K562 (cell line): Measurements from ENCODE around the gene TMEM95. TPM values are rescaled to one million over a fixed set of nuclear protein-coding genes. Genes with fewer than 3 reads are reported as not detected.

Experiments
- ATAC-seq: fragments of 200-7000 bp; cut with Tn5 transposase; 3 replicates; pipeline ENCODE4 v1.9.1; 2020; ENCODE audit warnings: moderate library complexity
- BruUV-seq: library from RNA; stranded (reverse); fragments of 400-500 nt; replicated peaks from 2 replicates; lab custom pipeline; 2021; lab: Mats Ljungman, UMichigan
- CTCF ChIA-PET: fragments of 300-600 bp; formaldehyde crosslinking; extraction: SDS; loops from one replicate; lab custom pipeline; 2021; ENCODE audit warnings: low intra/inter-chr PET ratio; lab: Yijun Ruan, JAX
- POLR2A ChIA-PET: fragments of 300-600, 350-650 bp; sonication (Branson Sonifier 250); formaldehyde crosslinking; extraction: SDS; loops from one replicate; lab custom pipeline; 2021; ENCODE audit warnings: antibody characterized with exemption, inconsistent platforms; lab: Yijun Ruan, JAX
- DNase-seq, 4 experiments: peaks; one replicate each; pipeline versions ENCODE4 v3.0.0 to v3.0.0-alpha.2; 2011 to 2018; ENCODE audit warnings: low spot score in 3 of 4, mixed read lengths in 3 of 4; ENCODE audit errors: extremely low read depth in 1 of 4
- FAIRE-seq: peaks from 2 replicates; lab custom pipeline; 2011; peaks lifted over from hg19 to GRCh38; lab: Jason Lieb, UNC
- H2AFZ ChIP-seq: 2 replicates; pipeline ENCODE4 v1.6.0; 2011; ENCODE audit warnings: low read depth, low read length, control low read depth, inconsistent platforms
- H3K27ac ChIP-seq: fragments of 200-600 bp; 3 replicates; pipeline ENCODE4 v1.8.0; 2011; ENCODE audit warnings: low read depth, mild to moderate bottlenecking, control low read depth, inconsistent platforms, low read length, moderate library complexity, mixed read lengths; ENCODE audit errors: extremely low read depth
- H3K27me3 ChIP-seq, 2 experiments: fragments of 300-600 bp in 1 of 2; 2 replicates in 1 of 2; 3 replicates in 1 of 2; pipeline versions ENCODE4 v1.6.0 to v1.8.0; 2011; ENCODE audit warnings: inconsistent platforms in 2 of 2, low read length in 2 of 2, mild to moderate bottlenecking in 1 of 2, mixed read lengths in 1 of 2, moderate library complexity in 1 of 2; ENCODE audit not compliant: control insufficient read depth in 2 of 2, insufficient read depth in 2 of 2
- H3K36me3 ChIP-seq: fragments of 300-600 bp; 3 replicates; pipeline ENCODE4 v1.8.0; 2011; ENCODE audit warnings: mild to moderate bottlenecking, low read length, inconsistent platforms; ENCODE audit not compliant: control insufficient read depth, insufficient read depth
- H3K4me1 ChIP-seq, 2 experiments: fragments of 200-600 bp in 1 of 2; replicated peaks in 1 of 2; 2 replicates in 1 of 2; 3 replicates in 1 of 2; pipeline versions ENCODE4 v1.5.1 to v1.8.0; 2011; ENCODE audit warnings: inconsistent platforms in 2 of 2, low read length in 2 of 2, mild to moderate bottlenecking in 1 of 2, mixed read lengths in 1 of 2, moderate library complexity in 1 of 2; ENCODE audit not compliant: control insufficient read depth in 2 of 2, insufficient read depth in 2 of 2
- H3K4me2 ChIP-seq: 2 replicates; pipeline ENCODE4 v1.6.1; 2011; ENCODE audit warnings: low read length, control low read depth, inconsistent platforms, mixed read lengths; ENCODE audit not compliant: insufficient read depth
- H3K4me3 ChIP-seq: fragments of 200-600 bp; sonication (generic), shearing (Covaris generic); 2 replicates; pipeline ENCODE4 v1.5.1; 2016; ENCODE audit warnings: control low read depth, inconsistent platforms
- H3K79me2 ChIP-seq: fragments of 200-600 bp; 3 replicates; pipeline ENCODE4 v1.8.0; 2011; ENCODE audit warnings: low read length, inconsistent platforms; ENCODE audit not compliant: control insufficient read depth, insufficient read depth
- H3K9ac ChIP-seq, 2 experiments: 2 replicates each; pipeline versions ENCODE4 v1.6.0 to v1.6.1; 2011; ENCODE audit warnings: low read depth in 2 of 2, low read length in 2 of 2, control low read depth in 1 of 2, inconsistent platforms in 1 of 2, mild to moderate bottlenecking in 1 of 2, mixed read lengths in 1 of 2; ENCODE audit not compliant: insufficient read depth in 1 of 2
- H3K9me1 ChIP-seq: one replicate; pipeline ENCODE4 v1.6.0; 2011; ENCODE audit warnings: inconsistent platforms, mild to moderate bottlenecking, low read length, moderate library complexity; ENCODE audit not compliant: control insufficient read depth, insufficient read depth
- H3K9me3 ChIP-seq: replicated peaks from 2 replicates; pipeline ENCODE4 v1.5.1; 2011; ENCODE audit warnings: low read depth, low read length, inconsistent platforms; ENCODE audit not compliant: control insufficient read depth, insufficient read depth
- H4K20me1 ChIP-seq: replicated peaks from 2 replicates; pipeline ENCODE4 v1.6.1; 2011; ENCODE audit warnings: low read length, inconsistent platforms, mixed read lengths; ENCODE audit not compliant: control insufficient read depth, insufficient read depth
- CBFB ChIP-seq: sonication (generic); formaldehyde crosslinking; IDR thresholded peaks from 2 replicates; pipeline ENCODE4 v1.4.0; 2020; ENCODE audit warnings: mild to moderate bottlenecking, missing genetic modification reagents
- CREB1 ChIP-seq, 2 experiments: sonication (generic) in 1 of 2; formaldehyde crosslinking in 1 of 2; IDR thresholded peaks; 2 replicates each; pipeline versions ENCODE4 v1.6.1 to v1.8.0; 2012 to 2022; ENCODE audit warnings: inconsistent platforms in 1 of 2, mild to moderate bottlenecking in 1 of 2, missing genetic modification reagents in 1 of 2, moderate library complexity in 1 of 2
- E2F3 ChIP-seq: fragments of 250-450 bp; sonication (Bioruptor Pico); IDR thresholded peaks from 2 replicates; pipeline ENCODE4 v1.4.0; 2020; ENCODE audit warnings: mild to moderate bottlenecking
- MCM2 ChIP-seq: fragments of 450-650 bp; IDR thresholded peaks from 2 replicates; pipeline ENCODE4 v1.6.1; 2017; ENCODE audit warnings: low read depth, mild to moderate bottlenecking
- NR3C1 ChIP-seq: sonication (generic); formaldehyde crosslinking; IDR thresholded peaks from 2 replicates; pipeline ENCODE4 v1.8.1; 2022; ENCODE audit warnings: missing genetic modification reagents
- TCF7L2 ChIP-seq: fragments of 150-350 bp; IDR thresholded peaks from 2 replicates; pipeline ENCODE4 v1.6.1; 2016; ENCODE audit warnings: low read depth, mild to moderate bottlenecking, low read length, moderate library complexity
- U2AF1 ChIP-seq: fragments of 200-400 bp; formaldehyde crosslinking; optimal IDR thresholded peaks from 2 replicates; pipeline ENCODE3; 2017; ENCODE audit warnings: mild to moderate bottlenecking, low read depth, low read length, moderate library complexity
- WGBS: fragments of 100-300 bp; shearing (Covaris generic); methylation state at CpG from one replicate; pipeline ENCODE4 v1.1.6; 2016; ENCODE audit warnings: low coverage, mixed read lengths; ENCODE audit not compliant: insufficient coverage; ENCODE audit errors: missing lambda C conversion rate; 5-methylcytosine and 5-hydroxymethylcytosine counted together
- in situ Hi-C: fragments of 300-500 bp; cut with MboI; formaldehyde crosslinking; loops from 4 replicates; pipeline ENCODE4 v1.15.0; 2018; ENCODE audit warnings: inconsistent platforms, mixed read lengths
- intact Hi-C: fragments of 100-400 bp; cut with micrococcal nuclease; formaldehyde crosslinking; loops from 2 replicates; pipeline ENCODE4 v1.14.2; 2022
- polyA plus RNA-seq, 8 experiments: library from polyadenylated mRNA; depleted of rRNA in 4 of 8; stranded (reverse) in 5 of 8; unstranded in 3 of 8; fragments of >200 nt; fragmentation: Nextera tagmentation in 2 of 8; fragmentation: Illumina TruSeq in 1 of 8; extraction: Ambion mirVana in 2 of 8; extraction: Trizol in 1 of 8; gene quantifications; 2 replicates each; pipeline versions ENCODE4 v1.2.1 to v1.2.3, GENCODE V29; 2011 to 2014; ENCODE audit warnings: inconsistent platforms in 1 of 8, missing spikeins in 1 of 8
- total RNA-seq, 7 experiments: library from RNA; depleted of rRNA in 6 of 7; stranded (reverse); fragments of >200 nt in 6 of 7; fragmentation: Illumina TruSeq in 2 of 7; extraction: Trizol in 2 of 7; gene quantifications; 2 replicates each; pipeline versions ENCODE4 v1.2.1 to v1.2.3, GENCODE V29; 2011 to 2021; ENCODE audit warnings: low replicate concordance in 1 of 7
- TF ChIP-seq, protein P1 (sequence below): sonication (generic); formaldehyde crosslinking; IDR thresholded peaks from 2 replicates; pipeline ENCODE4 v1.8.0; 2022; ENCODE audit warnings: missing genetic modification reagents, mild to moderate bottlenecking, borderline replicate concordance
- TF ChIP-seq, protein P2 (sequence below): IDR thresholded peaks from 2 replicates; pipeline ENCODE4 v1.6.1; 2014; ENCODE audit warnings: antibody characterized with exemption
- TF ChIP-seq, protein P3 (sequence below): fragments of 450-650 bp; IDR thresholded peaks from 2 replicates; pipeline ENCODE4 v1.6.1; 2016; ENCODE audit warnings: mild to moderate bottlenecking
- TF ChIP-seq, protein P4 (sequence below), 3 experiments: fragments of 200-800 bp in 1 of 3; sonication (Bioruptor generic) in 1 of 3; sonication (generic) in 1 of 3; formaldehyde crosslinking in 1 of 3; IDR thresholded peaks; 2 replicates each; pipeline versions ENCODE4 v1.6.1 to v1.8.0; 2016 to 2022; ENCODE audit warnings: mild to moderate bottlenecking in 2 of 3, missing compliant biosample characterization in 2 of 3, missing genetic modification characterization in 2 of 3, missing genetic modification reagents in 1 of 3
- TF ChIP-seq, protein P5 (sequence below): IDR thresholded peaks from 2 replicates; pipeline ENCODE4 v1.6.1; 2016; ENCODE audit warnings: missing genetic modification characterization, missing compliant biosample characterization

TMEM95 gene
- total and polyA plus RNA-seq, 9 of the 15 experiments (the other 6 are each of a cell fraction or from before 2014, with no cell fraction given): not detected

DNA sequence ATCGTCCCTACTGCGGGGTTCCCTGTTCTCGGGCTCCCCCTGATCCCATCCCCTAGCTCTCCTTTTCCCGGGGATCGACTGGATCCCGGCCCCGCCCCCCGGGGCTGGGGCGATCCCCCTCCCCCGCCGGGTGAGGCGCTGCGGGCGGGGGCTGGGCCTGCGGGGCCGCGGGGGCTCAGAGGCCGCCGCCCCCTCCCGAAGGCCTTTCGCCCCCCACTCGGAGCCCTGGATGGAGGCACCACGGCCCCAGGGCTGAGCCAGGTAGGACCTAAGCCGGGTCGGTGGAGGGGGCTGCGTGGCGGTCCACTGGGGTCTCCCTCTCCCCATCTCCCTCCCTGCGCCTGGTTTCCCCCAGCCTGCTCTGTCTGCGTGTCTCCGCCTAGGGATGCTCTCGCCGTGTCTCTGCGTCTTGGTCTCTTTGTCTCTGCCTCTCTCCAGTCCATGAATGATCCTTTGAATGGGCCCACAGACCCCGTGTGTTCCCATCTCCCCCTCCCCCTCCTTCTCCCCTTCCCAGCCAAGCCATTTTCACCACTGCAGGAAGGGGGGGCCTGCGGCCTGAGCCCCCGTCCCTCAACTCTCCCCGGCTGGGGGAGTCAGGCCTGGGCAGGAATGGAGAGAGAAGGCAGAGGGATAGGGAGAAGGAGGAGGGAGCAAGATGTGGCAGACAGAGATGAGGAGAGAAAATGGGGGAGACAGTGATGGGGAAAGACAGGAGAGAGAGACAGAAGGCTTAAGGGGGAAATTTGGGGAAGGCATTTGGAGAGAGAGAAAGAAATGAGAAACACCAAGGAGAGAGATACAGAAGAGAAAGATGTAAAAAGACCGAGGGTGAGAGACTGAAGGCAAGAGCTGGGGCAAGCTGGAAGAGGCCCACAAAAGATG, 50.6 kb downstream of the TMEM95 start:
- DNase-seq: peak in 2 of 4 experiments; percentile 62 to 65
- Histone ChIP-seq H3K79me2 (peaks cover 8% of the 10 kb centered on the region; the same call in 2 of the 3 replicates), H3K9ac (peak overlapping the region; percentile 57 to 87; a peak in 3 of 4 replicates), H4K20me1 (no peaks in the 10 kb centered on the region), H3K4me2 (peak overlapping the region; percentile 78), H3K4me3 (peak overlapping the region; percentile 68), H3K27me3 (no peaks in the 10 kb centered on the region), H3K9me3 (no peaks in the 10 kb centered on the region), H2AFZ (peak overlapping the region; percentile 81), H3K27ac (peak overlapping the region; percentile 78; the same call in 1 of the 3 replicates), H3K36me3 (peaks cover 6% of the 10 kb centered on the region; the same call in 1 of the 3 replicates), H3K4me1 (peaks cover 11 to 20% of the 10 kb centered on the region in 2 experiments; a peak in 3 of 5 replicates), H3K9me1 (no peaks in the 10 kb centered on the region)
- ATAC-seq: no peak
- intact Hi-C loops (no loop called here), in situ Hi-C loops (no loop called here)
- TSS peak; percentile 76 for BruUV-seq
- POLR2A ChIA-PET: interaction anchor here (1.3 kb wide), 1 partner anchor 156 kb away, joined by 4 read pairs; the partner anchor contains the start of gene SENP3
- FAIRE-seq: no peak
- CTCF ChIA-PET: no interaction called here
- 0% methylated on average over 1 of the region's 38 CpGs for WGBS
- TF ChIP-seq, protein P1, sequence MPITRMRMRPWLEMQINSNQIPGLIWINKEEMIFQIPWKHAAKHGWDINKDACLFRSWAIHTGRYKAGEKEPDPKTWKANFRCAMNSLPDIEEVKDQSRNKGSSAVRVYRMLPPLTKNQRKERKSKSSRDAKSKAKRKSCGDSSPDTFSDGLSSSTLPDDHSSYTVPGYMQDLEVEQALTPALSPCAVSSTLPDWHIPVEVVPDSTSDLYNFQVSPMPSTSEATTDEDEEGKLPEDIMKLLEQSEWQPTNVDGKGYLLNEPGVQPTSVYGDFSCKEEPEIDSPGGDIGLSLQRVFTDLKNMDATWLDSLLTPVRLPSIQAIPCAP (CRISPR knock-in tag): no peak
- TF ChIP-seq, protein P2, sequence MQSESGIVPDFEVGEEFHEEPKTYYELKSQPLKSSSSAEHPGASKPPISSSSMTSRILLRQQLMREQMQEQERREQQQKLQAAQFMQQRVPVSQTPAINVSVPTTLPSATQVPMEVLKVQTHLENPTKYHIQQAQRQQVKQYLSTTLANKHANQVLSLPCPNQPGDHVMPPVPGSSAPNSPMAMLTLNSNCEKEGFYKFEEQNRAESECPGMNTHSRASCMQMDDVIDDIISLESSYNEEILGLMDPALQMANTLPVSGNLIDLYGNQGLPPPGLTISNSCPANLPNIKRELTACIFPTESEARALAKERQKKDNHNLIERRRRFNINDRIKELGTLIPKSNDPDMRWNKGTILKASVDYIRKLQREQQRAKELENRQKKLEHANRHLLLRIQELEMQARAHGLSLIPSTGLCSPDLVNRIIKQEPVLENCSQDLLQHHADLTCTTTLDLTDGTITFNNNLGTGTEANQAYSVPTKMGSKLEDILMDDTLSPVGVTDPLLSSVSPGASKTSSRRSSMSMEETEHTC: no peak
- TF ChIP-seq U2AF1 (no peak), MCM2 (no peak), CREB1 (IDR thresholded peaks at IDR 0.05) (no peak), CREB1 (CRISPR knock-in tag; IDR thresholded peaks at IDR 0.05) (no peak), CBFB (CRISPR knock-in tag) (no peak), E2F3 (CRISPR knock-in tag) (no peak), NR3C1 (CRISPR knock-in tag) (no peak), TCF7L2 (no peak)
- TF ChIP-seq, protein P3, sequence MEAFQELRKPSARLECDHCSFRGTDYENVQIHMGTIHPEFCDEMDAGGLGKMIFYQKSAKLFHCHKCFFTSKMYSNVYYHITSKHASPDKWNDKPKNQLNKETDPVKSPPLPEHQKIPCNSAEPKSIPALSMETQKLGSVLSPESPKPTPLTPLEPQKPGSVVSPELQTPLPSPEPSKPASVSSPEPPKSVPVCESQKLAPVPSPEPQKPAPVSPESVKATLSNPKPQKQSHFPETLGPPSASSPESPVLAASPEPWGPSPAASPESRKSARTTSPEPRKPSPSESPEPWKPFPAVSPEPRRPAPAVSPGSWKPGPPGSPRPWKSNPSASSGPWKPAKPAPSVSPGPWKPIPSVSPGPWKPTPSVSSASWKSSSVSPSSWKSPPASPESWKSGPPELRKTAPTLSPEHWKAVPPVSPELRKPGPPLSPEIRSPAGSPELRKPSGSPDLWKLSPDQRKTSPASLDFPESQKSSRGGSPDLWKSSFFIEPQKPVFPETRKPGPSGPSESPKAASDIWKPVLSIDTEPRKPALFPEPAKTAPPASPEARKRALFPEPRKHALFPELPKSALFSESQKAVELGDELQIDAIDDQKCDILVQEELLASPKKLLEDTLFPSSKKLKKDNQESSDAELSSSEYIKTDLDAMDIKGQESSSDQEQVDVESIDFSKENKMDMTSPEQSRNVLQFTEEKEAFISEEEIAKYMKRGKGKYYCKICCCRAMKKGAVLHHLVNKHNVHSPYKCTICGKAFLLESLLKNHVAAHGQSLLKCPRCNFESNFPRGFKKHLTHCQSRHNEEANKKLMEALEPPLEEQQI: no peak
- TF ChIP-seq, protein P4, sequence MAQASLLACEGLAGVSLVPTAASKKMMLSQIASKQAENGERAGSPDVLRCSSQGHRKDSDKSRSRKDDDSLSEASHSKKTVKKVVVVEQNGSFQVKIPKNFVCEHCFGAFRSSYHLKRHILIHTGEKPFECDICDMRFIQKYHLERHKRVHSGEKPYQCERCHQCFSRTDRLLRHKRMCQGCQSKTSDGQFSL (CRISPR knock-in tag; IDR thresholded peaks at IDR 0.05): 0 out of 2 replicates have a peak, but pooled peaks have one; percentile 15
- TF ChIP-seq, protein P4 (tag; IDR thresholded peaks at IDR 0.05): no peak
- TF ChIP-seq, protein P5, sequence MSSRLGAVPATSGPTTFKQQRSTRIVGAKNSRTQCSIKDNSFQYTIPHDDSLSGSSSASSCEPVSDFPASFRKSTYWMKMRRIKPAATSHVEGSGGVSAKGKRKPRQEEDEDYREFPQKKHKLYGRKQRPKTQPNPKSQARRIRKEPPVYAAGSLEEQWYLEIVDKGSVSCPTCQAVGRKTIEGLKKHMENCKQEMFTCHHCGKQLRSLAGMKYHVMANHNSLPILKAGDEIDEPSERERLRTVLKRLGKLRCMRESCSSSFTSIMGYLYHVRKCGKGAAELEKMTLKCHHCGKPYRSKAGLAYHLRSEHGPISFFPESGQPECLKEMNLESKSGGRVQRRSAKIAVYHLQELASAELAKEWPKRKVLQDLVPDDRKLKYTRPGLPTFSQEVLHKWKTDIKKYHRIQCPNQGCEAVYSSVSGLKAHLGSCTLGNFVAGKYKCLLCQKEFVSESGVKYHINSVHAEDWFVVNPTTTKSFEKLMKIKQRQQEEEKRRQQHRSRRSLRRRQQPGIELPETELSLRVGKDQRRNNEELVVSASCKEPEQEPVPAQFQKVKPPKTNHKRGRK: 0 out of 2 replicates have a peak, but pooled peaks have one; percentile 25
